H54 (cell line): ENCODE results near the gene PRUNE2.
"Not testable (repeated sequence)": the region's sequence is repeated elsewhere in the genome, so short reads cannot be mapped to it uniquely, and the experiment has no call there.

Source experiments
- DNase-seq: peaks from one replicate; pipeline ENCODE4 v3.0.0; 2011; ENCODE audit warnings: low spot score, mixed read lengths; ENCODE audit not compliant: insufficient read length
- FAIRE-seq: peaks from 3 replicates; lab custom pipeline; 2011; peaks lifted over from hg19 to GRCh38; lab: Jason Lieb, UNC
- POLR2A ChIP-seq: IDR thresholded peaks from 2 replicates; pipeline ENCODE4 v1.6.1; 2011; ENCODE audit warnings: low read depth, mild to moderate bottlenecking, low read length

The PRUNE2 gene

GRCh38 chr9:76603931-76604570, 301.9 kb downstream of the PRUNE2 start:
- FAIRE-seq (no peak), DNase-seq (no peak)
- TF ChIP-seq POLR2A = no peak

- TF ChIP-seq POLR2A = no peak
- no peak for DNase-seq
- no peak for FAIRE-seq
Observed at GRCh38 chr9:76603448-76603895, 302.4 kb downstream of the PRUNE2 start.

GRCh38 chr9:76602199-76602598, 303.7 kb downstream of the PRUNE2 start:
- no peak for TF ChIP-seq POLR2A
- DNase-seq (no peak), FAIRE-seq (no peak)

GRCh38 chr9:76600007-76600615, 305.8 kb downstream of the PRUNE2 start:
- DNase-seq (no peak), FAIRE-seq (no peak)
- no peak for TF ChIP-seq POLR2A

- no peak for DNase-seq
- FAIRE-seq = no peak
- no peak for TF ChIP-seq POLR2A
Observed at GRCh38 chr9:76598981-76599380, 306.9 kb downstream of the PRUNE2 start.

GRCh38 chr9:76595645-76596044, 310.3 kb downstream of the PRUNE2 start:
- TF ChIP-seq POLR2A = no peak
- no peak for DNase-seq
- FAIRE-seq = peak; percentile 41

GRCh38 chr9:76594764-76595424, 311.0 kb downstream of the PRUNE2 start:
- DNase-seq (no peak), FAIRE-seq (no peak)
- no peak for TF ChIP-seq POLR2A

GRCh38 chr9:76593961-76594735, 311.8 kb downstream of the PRUNE2 start:
- FAIRE-seq, DNase-seq: not testable (repeated sequence)

- FAIRE-seq = no peak
- no peak for TF ChIP-seq POLR2A
Observed at GRCh38 chr9:76592974-76593347, 313.0 kb downstream of the PRUNE2 start.

GRCh38 chr9:76592091-76592973, 313.6 kb downstream of the PRUNE2 start:
- FAIRE-seq (no peak), DNase-seq (no peak)
- TF ChIP-seq POLR2A = no peak

More at GRCh38 chr9:76592974-76593347, 313.0 kb downstream of the PRUNE2 start:
- DNase-seq = no peak

GRCh38 chr9:76591256-76591950, 314.5 kb downstream of the PRUNE2 start:
- DNase-seq = no peak
- no peak for TF ChIP-seq POLR2A
- FAIRE-seq = peak; percentile 27

- no peak for FAIRE-seq
- no peak for TF ChIP-seq POLR2A
- no peak for DNase-seq
Observed at GRCh38 chr9:76588316-76588715, 317.6 kb downstream of the PRUNE2 start.
